HG02973 (cell line): ENCODE measurements around the gene MIA3.
"Not testable (repeated sequence)": the region's sequence is repeated elsewhere in the genome, so short reads cannot be mapped to it uniquely, and the experiment has no call there.

Experiments
- ATAC-seq: cut with Tn5 transposase; IDR thresholded peaks from one replicate; pipeline ENCODE4 v1.9.1; 2021; ENCODE audit warnings: moderate library complexity; ENCODE audit not compliant: unreplicated experiment

The MIA3 gene, protein sequence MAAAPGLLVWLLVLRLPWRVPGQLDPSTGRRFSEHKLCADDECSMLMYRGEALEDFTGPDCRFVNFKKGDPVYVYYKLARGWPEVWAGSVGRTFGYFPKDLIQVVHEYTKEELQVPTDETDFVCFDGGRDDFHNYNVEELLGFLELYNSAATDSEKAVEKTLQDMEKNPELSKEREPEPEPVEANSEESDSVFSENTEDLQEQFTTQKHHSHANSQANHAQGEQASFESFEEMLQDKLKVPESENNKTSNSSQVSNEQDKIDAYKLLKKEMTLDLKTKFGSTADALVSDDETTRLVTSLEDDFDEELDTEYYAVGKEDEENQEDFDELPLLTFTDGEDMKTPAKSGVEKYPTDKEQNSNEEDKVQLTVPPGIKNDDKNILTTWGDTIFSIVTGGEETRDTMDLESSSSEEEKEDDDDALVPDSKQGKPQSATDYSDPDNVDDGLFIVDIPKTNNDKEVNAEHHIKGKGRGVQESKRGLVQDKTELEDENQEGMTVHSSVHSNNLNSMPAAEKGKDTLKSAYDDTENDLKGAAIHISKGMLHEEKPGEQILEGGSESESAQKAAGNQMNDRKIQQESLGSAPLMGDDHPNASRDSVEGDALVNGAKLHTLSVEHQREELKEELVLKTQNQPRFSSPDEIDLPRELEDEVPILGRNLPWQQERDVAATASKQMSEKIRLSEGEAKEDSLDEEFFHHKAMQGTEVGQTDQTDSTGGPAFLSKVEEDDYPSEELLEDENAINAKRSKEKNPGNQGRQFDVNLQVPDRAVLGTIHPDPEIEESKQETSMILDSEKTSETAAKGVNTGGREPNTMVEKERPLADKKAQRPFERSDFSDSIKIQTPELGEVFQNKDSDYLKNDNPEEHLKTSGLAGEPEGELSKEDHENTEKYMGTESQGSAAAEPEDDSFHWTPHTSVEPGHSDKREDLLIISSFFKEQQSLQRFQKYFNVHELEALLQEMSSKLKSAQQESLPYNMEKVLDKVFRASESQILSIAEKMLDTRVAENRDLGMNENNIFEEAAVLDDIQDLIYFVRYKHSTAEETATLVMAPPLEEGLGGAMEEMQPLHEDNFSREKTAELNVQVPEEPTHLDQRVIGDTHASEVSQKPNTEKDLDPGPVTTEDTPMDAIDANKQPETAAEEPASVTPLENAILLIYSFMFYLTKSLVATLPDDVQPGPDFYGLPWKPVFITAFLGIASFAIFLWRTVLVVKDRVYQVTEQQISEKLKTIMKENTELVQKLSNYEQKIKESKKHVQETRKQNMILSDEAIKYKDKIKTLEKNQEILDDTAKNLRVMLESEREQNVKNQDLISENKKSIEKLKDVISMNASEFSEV (N-terminal part only)

DNA sequence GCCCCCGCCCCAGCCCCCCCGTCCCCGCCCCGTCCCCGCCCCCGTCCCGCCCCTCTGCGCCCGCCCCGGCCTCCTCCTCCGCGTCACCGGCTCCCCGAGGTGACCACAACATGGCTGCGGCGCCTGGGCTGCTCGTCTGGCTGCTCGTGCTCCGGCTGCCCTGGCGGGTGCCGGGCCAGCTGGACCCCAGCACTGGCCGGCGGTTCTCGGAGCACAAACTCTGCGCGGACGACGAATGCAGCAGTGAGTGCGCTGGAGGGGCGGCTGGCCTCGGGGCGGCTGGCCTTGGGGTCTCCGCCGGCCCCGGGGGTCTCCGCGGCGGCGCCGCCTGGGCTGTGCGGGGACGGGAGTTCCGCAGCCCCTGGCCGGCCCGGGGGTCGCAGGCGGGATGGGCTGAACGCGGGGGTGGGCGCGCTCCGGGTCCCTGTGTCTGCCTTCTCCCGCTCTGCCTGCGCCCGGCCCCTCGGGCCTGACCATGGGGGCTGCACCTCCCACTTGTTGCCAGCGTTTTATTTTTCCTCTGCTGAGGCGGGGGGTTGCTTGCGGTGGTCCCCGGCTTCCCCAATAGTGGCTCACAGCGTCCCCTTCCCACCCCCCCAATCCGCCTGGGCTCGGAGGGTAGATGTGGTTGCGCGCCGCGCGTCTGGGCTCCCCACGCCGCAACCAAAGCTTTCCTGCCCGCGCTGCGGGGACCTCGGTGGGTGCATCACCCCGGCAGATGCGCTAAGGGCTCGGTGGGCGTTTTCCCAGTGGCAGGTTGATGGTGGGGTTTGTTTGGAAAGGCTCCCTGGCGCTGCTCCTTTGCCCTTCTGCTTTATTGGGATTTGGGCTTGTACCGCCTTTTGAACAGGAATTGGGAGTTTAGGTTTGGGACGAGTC, at the start of gene MIA3:
TSS of gene MIA3 (plus strand) at position 97 of the 879 bp plus-strand sequence. CDS start at position 111, 14 bp downstream.
- peak; percentile 48 for ATAC-seq

DNA sequence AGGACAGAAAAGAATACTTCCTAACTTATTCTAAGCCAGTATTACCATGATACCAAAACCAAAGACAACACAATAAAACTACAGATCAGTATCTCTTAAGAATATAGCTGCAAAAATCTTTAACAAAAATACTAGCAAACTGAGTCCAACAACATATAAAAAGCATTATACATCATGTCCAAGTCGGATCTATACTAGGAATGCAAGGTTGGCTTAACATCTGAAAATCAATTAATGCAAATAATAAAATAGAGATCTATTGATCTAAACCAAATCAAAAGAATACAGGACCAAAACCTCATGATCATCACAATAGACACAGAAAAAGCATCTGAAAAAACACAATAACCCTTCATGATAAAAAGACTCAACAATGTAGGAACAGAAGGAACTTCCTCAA, 47.1 kb upstream of the MIA3 start:
- no peak for ATAC-seq

DNA sequence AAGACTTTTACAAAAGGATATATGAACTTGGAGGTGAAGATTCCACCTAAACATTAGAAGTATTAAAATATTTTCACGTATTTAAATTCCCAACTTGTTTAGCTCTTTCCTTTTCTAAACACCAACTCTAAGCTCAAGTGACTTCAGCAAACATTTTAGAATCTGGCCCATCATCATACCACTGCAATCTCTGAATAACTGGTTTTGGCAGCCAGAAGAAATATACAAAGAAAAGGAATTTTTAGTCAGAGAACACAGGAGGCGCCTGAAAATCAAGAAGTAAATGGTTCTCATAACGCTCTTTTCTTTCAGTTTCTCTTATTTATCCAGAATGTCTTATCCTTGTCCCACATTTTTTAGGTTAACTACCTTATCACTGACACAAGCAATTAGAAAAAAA, 38.6 kb upstream of the MIA3 start:
- no peak for ATAC-seq

DNA sequence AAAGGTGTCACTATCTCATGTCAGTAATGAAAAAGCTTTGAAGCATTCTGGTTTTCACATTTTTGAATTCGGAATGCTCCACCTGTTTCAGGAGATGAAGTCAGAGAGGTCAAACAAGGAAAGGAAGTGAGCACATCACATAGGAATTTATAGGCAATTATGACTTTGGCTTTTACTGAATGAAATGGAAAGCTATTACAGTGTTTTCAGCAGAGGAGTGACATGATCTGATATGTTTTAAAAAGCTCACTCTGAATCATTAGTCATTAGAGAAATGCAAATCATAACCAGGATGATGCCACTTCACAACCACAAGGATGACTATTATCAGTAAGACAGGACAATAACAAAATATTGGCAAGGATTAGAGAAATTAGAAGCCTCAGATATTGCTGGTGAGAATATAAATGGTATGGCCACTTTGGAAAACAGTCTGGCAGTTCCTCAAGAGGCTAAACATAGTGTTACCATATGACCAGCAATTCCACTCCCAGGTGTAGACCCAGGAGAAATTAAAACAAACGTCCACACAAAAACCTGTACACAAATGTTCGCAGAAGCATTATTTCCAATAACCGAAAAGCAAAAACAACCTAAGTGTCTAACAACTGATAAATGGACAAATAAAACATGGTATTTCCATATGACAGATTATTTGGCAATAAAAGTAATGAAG, 35.7 kb upstream of the MIA3 start:
- ATAC-seq: peak; percentile 71

DNA sequence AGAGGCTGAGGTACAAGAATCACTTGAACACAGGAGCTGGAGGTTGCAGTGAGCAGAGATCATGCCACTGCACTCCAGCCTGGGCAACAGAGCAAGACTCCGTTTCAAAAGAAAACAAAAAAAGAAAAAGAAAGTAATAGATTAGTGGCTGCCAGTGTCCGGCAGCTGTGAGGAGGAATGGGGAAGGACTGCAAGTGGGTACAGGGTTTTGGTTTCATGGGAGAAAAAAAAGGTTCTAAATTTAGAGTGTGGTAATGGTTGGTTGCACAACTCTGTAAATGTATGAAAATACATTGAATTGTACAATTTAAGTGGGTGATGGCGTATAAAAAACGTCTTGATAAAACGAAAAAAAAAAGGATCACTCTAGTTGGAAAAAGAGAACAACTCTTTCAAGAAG, 34.8 kb upstream of the MIA3 start:
- ATAC-seq: peak; percentile 68

DNA sequence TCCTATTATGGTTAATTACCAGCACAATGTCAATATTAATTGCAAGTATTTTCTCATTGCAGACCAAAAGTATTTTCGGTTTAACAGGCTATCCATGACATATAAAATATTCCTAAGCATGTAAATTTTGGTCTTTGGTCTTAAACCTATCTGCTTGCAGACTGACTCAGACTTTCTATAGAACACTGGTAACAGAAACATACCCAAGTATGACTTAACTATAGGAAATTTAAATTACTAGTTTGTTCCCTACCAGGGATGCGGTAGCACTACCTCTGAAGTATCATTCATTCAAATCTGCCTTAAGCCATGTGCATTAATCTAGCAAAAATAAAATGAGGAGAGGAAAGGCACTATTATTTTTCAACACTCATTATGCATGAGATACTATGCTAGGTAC, 31.1 kb upstream of the MIA3 start:
- no peak for ATAC-seq

DNA sequence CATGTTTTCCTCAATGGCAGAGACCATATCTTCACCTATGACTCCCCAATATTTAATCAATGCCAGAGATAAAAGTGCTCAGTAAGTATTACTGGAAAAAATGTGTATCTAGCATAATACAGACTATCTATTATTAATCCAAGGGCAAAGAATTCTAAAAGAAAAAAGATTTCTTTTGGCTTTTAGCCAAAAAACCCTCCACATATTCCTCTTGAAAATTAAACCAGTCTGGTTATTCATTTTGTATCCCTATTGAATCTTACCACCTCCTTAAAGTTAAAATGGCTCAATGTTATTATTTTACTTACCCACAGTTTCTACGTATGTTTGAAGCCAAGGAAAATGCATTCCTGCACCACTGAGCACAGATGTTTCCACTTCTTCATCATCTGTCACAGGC, 29.8 kb upstream of the MIA3 start:
- ATAC-seq: no peak

DNA sequence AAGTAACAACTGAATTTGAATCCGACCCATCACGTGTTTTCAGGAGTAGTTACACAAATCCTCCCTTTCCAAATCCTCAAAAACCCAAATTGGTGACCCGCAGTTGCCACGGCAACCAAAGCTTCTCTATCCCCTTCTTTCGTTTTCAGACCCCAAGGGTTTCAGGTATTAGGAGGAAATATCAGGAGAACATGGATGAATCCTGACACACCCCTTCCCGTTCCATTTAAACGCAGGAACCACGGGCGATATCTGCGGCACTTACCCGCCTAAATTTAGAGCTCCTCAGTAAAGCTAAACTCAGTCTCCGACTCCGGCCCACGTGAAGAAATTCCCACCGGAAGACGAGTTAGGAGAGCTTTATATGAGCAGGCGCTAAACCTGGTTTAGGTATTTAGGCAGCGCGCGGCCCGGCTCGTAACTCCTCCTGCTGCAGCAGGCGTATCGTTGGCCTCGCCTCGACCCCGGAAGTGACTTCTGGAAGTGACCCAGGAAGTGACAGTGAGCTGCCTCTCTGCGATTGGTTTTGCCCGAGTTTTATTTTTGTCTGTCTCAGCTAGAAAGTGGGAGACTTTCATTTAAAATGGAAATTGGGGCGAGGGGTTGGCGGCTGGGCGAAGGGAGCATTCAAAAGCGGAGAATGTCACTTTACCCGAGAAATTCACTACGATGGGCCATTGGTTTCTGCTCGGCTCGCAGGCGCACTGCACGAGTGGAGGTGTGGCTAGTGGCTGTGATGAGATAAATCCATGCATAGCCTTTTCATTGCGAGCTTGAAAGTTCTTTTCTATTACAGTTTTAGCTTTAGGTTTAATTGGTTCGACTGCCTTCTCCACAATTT, 28.2 kb upstream of the MIA3 start, which contains the start of gene TAF1A:
TSS of gene TAF1A (minus strand) at position 472 of the 841 bp plus-strand sequence.
- peak; percentile 99 for ATAC-seq

DNA sequence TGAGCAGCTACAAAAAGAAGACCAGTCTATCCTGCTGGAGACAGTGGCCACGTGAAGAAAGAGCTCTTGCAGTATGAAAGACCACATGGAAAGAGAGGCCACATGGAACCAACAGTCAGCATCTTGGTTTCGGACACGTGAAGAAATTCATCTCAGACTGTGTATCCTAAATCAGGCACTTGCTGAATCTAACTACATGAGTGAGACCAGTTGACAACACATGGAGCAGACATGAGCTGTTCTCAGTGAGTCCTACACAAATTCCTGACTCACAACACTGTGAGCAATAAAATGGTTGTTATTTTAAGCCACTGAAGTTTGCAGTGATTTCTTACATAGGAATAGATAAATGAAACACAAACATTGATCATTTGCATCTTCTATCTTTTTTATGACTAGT, 25.7 kb upstream of the MIA3 start:
- ATAC-seq: no peak

DNA sequence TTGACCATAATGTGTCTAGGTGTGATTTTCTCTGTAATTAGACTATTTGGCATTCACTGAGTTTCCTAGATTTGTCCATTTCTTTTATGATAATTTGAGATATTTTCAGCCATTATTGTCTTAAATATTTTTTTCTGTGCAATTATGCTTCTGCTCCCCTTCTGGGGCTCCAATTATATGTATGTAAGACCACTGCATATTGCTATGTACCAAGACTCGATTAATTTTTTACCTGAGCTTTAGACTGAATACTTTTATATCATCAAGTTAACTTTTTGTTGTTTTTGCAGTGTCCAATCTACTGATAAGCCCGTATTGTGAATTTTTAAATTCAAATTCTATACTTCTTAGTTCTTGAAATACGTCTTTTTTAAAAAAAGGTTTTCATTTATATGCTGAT, 23.1 kb upstream of the MIA3 start:
- ATAC-seq: no peak

DNA sequence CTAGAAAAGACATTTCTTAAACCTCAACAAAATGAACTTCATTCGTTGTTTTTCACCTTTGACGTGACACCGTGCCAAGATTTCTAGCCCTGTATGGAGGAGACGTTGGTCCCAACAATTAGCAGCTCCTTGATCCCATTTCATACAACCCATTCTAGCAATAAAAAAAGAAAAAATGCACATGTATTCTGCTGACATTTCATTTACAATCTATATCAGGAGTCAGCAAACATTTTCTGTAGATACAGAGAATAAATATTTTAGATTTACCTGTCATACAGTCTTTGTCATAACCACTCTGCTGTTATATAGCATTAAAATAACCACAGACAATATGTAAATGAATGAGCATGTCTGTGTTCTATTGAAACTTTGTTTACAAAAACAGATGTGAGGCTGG, 21.2 kb upstream of the MIA3 start:
- no peak for ATAC-seq

DNA sequence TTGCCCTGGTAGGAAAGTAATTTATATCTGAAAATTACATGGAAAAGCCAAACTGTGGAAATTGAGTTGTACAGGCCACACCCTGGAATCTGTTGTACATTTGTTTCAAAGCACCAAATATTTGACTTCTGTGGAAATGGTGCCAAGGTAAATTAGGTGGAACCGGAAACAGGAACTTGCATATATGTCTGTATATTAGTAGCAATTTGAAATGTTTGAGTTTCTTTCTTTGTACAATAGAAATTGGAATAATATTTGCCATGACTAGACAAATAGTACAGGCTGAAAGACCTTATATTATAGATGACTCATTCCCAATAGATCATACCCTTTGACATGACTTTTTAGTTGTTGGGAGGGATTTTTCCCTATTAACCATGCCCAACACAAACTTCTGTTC, 17.6 kb upstream of the MIA3 start:
- ATAC-seq: no peak

DNA sequence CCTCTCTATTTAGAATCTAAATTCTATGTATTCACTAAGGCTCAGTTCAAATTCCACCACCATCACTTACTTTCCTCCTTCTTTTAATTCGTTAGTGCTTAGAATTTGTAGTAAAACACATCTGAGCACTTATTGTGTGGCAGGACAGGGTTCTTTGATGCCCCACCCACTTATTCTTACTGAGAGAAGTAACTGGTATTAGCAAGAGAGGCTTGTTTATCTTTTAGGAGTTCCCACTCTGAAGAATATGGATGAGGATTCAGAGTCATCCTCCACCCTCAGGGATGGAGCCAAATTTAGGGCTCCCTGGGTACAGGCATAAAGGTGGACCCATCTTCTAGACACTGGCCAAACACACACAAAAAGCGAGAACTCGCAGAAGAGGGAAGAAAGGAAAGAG, 16.6 kb upstream of the MIA3 start:
- no peak for ATAC-seq

DNA sequence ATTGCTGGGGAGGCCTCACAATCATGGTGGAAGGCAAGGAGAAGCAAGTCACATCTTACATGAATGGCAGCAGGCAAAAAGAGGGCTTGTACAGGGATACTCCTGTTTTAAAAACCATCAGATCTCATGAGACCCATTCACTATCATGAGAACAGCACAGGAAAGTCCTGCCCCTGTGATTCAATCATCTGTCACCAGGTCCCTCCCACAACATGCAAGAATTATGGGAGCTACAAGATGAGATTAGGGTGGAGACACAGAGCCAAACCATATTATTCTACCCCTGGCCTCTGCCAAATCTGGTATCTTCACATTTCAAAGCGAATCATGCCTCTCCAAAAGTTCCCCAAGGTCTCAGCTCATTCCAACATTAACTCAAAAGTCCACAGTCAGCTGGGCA, 11.1 kb upstream of the MIA3 start:
- ATAC-seq: no peak

DNA sequence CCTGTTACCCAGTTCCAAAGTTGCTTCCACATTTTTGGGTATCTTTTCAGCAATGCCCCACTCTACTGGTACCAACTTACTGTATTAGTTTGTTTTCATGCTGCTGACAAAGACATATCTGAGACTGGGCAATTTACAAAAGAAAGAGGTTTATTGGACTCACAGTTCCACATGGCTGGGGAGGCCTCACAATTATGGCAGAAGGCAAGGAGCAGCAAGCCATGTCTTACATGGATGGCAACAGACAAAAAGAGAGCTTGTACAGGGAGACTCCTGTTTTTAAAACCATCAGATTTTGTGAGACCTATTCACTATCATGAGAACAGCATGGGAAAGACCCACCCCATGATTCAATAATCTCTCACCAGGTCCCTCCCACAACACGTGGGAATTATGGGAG, 8.8 kb upstream of the MIA3 start:
- not testable (repeated sequence) for ATAC-seq

DNA sequence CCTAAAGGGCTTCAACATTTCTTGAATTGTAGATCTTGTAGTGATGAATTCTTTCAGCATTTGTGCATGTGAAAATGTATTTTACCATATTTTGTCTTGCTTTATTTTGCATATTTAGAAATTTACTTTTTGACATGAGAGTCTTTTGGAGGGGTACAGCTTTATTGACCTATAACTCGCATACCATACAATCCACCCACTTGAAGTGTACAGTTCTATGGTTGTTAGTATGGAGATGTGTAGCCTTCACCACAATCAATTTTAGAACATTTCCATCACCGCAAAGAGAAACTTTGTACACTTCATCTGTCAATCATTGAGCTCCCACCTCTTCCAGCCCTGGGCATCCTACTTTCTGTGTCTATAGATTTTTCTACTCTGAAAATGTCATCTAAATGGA, 7.2 kb upstream of the MIA3 start:
- no peak for ATAC-seq

DNA sequence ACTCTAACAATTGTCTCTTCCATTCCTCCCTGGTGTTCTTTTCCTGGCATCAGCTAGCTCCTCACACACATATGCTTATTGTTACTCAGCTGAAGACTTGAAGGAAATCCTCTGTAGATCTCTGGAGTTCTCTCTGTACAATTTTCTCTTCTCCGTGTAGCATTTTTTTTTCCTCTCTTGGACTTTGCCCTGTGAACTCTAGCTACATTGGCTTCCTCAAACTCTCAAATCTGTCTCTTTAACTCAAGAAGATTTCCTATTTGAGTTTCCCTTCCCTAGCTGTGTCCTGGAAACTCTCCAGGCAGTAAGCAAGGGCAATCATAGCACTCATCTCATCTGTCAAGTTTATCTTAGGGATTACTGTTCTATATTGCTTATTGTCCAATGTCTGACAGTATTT, 4.3 kb upstream of the MIA3 start:
- ATAC-seq: no peak

DNA sequence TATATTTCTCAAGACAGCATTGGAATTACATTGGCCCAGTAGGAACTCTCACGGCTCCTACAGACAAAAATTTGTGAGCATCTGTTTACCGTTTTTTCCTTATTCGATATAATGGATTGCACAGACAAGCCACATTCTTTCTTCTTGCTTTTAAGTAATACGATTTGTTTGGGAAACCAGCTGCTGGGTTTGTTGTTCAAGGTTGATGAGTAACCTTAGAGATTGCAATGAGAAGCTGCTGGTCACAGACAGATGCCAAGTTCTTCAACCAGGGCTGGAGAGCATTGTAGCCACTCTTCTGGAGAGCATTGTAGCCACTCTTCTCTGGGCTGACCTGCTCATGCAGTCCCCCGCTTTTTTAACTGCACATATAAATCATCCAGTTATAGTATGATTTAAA, 1.4 kb upstream of the MIA3 start:
- no peak for ATAC-seq
